Stimulated activated CD8-positive, alpha-beta memory T cell treated with anti-CD3 and anti-CD28 coated beads, Interleukin-4, amount 100 ng/mL, for 48 hours (primary cell): ENCODE results near the gene SP4.

Source experiments
- DNase-seq: peaks from one replicate; pipeline ENCODE4 v3.0.0-alpha.2; 2020

The SP4 gene

DNA sequence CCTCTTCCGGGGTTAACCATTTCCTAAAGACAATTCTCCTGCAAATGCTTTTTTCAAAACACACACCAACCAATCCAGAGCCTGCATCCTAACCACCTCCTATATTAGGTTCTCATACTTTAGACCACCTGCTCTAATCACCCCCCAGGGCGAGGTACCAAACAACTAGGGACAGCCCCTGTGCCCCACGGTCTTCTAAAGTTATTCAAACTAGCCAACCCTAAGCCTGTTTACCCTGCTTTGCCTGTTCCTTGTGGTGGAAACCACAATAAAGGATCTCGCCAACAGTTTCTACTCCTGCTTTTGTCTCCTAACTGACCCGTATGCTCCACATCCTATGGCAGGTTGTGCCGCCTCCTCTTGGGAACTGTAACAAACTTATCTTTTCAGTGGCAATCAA lies 21.1 kb downstream of the SP4 start:
- no peak for DNase-seq

DNA sequence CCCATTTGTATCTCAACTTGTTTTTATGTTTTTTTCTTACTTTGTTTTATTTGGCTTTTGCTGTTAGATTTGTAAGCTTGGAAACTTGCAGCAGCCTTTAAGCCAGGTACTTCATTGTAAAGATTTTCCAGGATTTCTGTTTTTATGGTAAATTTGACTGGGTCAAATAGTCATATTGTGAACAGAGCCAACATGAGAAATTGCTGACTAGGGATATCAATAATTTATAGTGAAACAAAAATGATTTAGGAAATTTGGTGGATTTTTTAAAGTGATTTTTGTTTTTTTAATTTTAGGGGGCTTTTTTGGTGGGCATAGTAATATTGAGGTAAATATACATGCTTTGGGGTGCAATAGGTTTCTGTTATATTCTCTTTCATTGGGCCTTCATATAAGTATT lies 22.2 kb downstream of the SP4 start:
- DNase-seq = no peak

DNA sequence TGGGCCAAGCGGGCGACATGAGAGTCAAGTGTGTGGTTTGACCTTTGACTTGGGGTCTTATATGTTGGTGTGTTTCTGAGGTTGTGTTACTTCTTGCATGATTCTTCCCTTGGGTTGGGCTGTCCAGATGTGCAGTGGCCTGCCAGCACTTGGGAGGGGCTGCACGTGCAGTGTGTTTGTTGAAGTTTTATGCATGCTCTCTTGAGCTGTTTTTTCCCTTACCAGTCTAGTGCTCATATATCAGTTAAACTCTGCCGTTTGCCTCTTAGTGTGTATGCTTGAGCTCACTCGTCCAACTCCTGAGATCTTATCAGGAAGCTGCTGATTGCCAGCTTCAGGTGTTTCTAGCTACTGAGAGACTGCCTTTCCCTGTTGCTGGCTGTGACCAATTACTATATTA lies 23.1 kb downstream of the SP4 start:
- DNase-seq = no peak

DNA sequence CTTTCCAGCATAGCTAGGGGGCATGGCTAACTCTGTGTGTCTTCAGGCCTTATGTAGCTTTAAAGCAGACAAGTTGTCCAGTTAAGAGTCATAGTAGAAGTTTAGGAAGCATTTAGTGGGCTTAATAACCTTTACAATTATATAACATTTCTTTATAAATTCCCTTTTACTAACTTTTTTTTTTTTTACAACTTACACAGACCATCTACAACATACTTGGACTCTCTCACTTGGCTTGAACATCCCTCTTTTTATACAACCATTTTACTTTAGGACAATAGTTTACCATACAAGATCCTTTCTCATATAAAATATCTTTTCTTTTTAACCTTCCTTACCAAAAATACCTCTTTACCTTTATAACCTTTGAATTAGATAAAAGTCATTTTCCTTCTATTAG lies 26.3 kb downstream of the SP4 start:
- DNase-seq = no peak

DNA sequence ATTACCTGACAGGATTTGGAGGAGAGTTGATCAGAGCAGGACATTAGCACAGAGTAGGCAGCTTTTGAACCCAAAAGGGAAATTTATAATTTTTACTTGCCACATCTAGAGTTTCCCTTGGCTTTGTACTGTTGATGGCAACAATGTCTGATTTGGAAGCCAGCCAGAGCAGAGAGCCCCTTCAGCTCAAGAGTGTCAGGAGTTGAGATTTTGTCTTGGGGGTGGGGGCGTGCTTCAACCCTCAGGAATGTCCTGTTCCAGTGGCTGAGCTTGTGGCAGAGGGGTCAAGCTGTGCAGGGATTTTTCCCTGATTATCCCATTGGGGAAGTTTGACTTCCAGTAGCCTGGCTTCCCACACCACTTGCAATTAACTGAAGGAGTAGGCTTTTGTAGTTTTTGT lies 27.0 kb downstream of the SP4 start:
- DNase-seq = no peak

DNA sequence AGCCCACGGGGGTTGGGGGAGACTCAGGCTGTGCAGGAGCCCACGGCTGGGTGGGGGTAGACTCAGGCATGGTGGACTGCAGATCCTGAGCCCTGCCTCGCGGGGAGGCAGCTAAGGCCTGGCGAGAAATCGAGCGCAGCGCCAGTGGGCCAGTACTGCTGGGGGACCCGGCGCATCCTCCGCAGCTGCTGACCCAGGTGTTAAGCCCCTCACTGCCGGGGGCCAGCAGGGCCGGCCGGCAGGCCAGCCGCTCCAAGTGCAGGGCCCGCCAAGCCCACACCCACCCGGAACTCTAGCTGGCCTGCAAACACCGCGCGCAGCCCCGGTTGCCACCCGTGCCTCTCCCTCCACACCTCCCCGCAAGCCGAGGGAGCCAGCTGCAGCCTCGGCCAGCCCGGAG lies 33.4 kb downstream of the SP4 start:
- no peak for DNase-seq

DNA sequence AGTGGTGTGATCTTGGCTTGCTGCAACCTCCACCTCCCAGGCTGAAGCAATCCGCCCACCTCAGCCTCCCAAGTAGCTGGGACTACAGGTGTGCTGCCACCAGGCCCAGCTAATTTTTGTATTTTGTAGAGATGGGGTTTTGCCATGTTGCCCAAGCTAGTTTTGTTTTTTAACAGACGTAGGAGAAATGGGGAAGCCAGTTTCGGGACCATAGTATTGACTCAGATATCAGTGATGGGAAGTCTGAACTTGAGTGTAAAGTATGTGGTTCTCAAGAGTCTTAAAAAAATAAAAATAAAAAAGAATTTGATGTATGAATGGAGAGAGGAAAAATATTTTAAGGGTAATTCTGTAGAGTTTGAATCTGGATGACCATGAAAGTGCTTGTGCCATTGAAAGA lies 34.2 kb downstream of the SP4 start:
- DNase-seq = no peak

DNA sequence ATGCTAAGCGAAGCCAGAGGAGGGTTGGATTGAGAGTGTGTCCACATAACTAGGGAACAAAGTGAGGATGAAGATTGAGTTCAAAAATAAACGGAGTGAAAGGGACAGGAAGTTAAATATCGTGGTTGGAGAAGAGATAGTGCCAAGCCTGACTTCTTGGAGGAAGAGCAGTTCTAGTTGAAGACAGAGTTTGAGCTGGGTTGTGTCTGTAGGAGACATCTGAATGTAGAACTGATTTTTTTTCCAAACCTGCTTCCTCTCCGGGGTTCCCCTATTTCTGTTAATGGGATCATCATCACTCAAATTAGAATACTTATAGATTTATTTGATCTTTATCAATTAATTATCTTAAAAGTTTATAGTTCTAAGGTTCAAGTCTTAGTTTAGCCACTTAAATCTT lies 35.6 kb downstream of the SP4 start:
- DNase-seq = no peak

DNA sequence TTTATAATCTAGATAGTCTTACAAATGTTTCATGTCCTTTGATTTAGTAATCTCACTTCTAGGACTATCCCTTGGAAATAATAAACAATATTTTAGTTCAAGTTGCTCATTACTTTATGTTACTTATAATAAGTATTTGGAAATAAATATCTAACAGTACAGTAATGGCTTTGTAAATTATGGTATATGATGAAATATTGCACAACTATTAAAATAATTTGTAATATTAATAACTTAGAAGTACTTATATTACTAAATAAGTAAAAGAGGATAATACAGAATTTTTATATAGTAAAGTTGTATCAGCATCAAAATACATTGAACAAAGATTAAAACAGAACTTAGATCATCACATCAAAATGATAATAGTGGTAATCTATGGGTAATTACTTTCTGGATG lies 41.1 kb downstream of the SP4 start:
- DNase-seq = no peak

DNA sequence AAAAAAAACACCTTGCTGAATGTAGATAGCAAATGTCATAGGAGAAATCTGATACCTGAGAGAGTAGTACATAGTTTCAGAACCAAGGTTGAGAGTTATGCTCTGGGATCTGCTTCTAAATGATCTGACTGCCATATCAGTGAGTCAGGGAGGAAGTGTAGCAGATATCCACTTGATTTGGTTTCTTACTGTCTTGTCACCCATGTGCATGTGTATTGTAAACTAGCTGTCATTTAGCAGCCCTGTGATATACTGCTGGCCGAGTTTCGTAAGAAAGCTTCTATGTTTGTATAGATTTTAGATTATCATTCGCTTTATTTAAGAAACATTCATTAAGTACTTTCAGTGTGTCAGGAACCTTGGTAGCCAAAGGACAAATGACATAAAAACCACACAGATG lies 42.0 kb downstream of the SP4 start:
- DNase-seq = no peak

DNA sequence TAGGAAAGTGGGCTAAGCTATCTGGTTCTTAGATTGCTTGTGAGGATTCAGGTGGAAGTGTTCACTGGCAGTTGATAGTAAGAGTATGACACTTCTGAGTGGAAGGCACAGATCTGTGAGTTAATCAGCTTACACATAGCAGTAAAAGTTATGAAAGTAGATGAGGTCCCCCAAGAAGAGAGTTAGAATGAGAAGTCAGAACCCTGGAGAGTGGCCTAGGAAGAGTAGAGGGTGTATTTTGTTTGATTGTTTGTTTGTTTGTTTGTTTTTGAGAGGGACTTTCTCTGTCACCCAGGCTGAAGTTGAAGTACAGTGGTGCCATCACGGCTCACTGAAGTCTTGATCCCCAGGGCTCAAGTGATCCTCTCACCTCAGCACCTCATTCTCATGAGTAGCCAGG lies 44.1 kb downstream of the SP4 start:
- DNase-seq = no peak

DNA sequence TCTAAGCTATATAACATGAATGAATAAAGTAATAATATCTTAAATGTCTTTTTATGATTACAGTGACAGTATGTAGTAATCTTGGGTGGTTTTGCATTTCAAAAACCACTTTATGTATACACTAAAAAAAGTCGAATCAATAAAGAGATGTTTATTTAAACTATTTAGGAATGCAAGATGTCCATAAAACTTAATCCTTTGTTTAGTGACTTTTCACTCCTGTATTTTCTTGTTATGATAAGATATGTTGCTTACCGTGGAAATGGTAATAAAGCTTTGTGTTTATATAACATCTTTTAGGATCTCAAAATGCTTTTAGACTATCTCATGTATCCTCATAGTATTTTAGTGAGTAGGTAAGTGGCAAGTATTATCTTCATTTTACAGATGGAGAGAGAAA lies 48.5 kb downstream of the SP4 start:
- DNase-seq = no peak

DNA sequence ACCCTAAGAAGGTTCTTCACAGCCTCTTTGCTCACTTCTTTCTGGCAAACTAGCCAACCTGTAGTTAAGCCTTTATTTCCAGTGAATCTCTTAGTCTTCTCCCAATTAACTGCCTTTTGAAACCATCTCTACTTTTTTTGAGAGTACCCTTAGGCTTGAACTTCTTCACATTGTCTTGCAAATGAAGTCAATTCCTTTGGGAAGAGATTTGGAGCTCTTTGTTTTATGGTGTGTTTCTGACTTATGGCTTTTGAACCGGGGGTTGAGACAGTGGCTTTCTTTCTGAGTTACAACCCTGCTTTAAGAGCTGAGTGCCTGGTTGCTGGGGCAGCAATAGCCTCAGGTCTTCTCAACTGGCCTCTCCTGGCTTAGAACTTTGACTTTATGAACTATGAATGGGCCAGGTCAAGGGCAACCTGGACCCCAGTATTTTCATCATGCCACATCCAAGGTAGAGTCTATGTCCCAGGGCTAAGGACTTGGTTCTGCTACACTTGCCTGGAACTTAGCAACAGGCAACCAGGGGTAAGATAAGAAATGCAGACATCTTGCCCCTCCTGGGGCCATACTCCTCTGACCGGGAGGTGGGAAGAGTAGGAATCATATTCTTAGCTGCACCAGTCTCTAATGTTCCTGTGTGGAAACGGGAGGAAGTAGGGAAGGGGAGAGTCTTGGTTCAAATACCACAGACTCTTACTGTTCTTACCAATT lies 53.0 kb downstream of the SP4 start:
- DNase-seq = no peak

DNA sequence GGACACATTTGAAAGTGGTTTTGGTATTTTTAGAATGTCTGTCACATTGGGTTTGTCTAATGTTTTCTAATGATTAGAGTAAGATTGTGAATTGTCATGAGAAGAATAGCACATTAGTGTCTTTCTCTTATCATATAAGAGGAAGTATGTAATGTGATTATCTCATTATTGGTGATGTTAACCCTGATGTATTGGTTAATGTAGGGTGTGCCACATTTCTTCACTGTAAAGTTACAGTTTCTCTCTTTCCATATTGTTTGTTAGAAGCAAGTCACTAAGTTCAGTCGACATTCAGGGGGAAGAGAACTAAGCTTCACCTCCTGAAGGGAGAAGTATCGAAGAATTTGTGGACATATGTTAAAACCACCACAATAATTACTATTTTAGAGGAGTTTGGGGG lies 58.6 kb downstream of the SP4 start:
- DNase-seq = no peak

DNA sequence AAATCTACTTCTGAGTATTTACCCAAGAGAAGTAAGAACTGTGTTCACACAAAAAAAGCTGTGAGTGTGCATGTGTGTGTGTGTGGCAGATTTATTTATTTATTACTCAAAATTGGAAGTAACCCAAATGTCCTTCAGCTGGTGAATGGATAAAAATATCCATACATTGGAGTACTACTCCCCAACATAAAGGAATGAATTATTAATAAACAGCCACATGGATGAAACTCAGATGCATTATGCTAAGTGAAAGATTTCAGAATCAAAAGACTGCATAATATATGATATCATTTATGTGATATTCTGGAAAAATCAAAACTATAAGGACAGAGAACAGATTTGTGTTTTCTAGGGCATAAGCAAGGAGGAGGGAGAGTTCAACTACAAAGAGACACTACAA lies 67.8 kb downstream of the SP4 start:
- DNase-seq = no peak

DNA sequence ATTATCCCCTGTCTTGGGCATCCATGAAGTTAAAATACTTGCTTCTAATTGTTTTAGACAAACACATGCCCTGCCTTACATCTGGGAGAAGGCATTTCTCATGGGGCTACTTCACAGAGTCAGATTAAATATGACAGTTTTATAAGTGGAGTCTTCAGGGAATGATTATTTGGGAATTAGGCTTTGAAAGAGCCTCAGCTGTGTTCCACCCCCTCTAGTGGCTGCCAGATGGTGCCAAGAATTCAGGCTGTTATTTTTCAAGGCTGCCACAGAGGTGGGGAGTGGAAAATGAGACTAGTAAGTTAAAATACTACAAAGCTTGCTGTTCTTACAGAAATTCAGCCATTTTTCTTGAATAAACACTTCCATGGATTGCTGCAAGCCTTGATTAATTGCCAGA lies 69.2 kb downstream of the SP4 start:
- DNase-seq = no peak

DNA sequence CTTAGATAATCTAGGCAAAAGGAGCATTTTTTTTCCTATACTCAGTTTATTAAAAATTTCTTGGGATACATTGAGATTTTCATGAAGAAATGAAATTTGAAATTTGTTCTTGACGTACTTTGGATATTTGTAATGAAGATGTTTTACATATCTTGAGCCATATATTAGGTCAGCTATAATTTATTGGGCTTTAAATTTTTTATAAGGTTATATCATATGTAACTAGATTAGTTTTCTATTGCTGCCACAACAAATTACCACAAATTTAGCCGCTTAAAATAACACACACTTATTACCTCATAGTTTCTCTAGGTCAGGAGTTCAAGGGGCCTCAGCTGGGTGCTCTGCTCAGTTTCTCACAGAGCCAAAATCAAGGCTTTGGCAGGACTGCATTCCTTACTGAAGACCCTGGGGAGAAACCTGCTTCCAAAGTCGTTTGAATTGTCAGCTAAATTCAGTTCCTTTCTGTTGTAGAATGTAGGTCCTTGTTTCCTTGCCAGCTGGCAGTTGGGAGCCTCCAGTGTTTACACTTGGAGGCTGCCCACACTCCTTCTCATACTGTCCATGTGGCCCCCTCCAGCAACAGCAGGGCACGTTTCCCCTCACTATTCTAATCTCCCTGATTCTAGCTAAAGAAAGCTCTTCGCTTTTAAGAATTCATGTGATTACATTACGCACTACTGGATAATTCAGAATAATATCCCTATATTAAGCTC lies 72.4 kb downstream of the SP4 start:
- DNase-seq = no peak

DNA sequence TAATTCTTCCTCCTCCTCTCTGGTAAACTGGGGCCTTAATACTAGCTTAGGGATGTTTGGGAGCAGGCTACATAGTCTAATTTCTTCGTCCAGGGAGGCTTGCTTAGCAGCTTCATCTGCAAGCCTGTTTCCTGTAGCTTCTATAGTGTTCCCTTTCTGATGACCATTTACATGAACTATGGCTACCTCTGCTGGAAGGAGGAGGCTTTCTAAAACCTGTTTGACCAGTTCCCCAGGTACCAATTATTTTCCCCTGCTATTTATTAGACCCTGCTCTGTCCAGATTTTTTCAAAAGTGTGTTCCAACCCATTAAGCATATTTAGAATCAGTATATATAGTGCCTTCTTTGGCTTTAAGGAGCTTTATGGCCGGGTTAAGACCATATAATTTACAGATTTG lies 76.1 kb downstream of the SP4 start:
- no peak for DNase-seq

DNA sequence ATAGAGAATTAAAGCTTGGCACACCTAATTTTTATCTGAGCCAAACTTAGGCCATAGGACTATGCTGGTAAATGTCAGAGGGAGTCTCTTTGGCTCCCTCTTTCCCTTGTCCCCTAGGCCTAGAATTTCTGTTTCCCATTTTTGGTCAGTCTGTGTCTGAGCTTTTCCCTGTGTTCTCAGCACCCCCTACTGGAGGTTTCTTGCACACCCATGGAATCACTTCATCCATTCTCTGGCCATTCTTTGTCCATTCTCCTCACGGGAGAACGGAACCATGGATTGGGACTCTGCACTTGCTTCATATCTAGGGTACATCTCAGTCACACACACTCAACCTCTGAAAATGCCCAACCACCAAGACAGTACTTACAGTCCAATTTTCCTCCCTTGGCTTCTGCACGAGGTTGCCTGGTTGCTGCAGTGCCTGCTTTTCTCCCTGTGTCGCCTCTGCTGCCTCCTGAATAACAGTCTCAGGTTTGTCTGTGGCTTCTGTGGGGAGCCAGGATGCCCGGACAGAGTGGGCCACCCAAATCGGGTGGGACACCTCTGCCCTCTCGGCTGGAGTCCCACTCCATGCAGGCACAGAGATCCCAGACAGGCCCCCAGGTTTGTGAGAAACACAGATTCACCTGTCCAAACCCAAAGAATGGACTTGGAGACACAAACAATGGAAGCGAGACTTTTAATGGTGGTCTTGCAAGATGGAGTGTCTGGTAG lies 79.9 kb downstream of the SP4 start:
- DNase-seq = peak; percentile 53

DNA sequence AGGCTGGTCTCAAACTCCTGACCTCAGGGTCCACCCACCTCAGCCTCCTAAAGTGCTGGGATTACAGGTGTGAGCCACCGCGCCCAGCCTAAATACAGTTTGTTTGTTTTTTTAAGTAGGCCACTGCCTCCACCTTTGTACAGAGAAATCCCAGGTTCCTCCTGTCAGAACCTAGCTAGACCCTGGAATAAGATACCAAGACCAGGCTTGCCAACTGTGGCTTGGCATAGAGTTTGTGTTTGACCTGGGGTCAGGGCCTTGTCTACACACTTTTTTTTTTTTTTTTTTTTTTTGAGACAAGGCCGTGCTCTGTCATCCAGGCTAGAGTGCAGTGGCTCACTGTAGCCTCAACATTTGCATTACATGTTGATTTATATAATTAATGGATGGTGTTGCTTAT lies 80.7 kb downstream of the SP4 start:
- DNase-seq = no peak

DNA sequence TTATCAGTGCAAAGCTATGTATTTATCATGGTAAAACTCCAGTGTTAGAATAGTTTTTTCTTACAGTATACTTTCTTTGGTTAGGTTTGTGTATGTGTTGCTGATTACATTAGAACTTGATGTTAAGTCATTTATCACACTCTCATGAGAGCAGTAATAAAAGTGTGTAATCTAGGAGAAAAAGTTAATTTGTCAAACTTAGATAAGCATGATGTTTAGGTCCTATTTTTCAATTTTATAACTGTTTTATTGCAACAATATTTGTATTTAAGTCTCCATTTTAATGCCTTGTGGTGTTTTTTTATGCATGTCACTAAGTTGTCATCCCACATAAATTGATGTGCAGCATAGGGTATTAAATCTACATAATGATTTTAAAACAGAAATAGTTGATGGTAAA lies 86.2 kb downstream of the SP4 start:
- DNase-seq = no peak

DNA sequence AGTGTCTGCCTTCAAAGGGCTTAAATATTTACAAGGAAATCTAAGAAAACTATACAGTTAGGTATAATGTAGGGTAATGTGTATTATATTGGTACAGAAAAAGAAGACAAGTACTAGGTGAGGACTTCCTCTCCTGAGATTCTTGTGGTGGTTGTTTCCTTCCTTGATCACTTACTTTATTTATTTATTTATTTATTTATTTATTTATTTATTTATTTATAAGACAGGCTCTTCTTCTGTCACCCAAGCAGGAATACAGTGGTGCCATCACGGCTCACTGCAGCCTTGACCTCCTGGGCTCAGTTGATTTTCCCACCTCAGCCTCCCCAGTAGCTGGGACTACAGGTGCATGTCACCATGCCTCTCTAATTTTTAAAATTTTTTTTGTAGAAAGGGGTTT lies 96.8 kb downstream of the SP4 start:
- DNase-seq = no peak

DNA sequence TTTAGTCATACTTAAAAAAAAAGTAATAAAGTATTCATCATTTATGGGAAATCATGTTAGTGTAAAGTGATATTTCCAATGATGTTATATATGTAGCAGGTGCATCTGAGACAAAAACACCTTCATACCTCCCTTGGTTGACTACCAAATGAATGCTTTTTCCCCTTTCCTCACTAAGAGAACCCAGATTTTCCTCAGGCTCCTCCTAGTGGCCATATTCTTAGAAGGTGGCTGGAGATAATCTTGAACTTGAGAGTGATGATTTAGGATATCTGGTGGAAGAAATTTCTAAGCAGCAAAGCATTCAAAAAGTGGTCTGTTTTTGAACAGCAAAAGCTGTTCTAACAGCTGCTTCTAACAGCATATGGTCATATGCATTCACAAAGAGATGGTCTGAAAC lies 98.1 kb downstream of the SP4 start:
- no peak for DNase-seq

DNA sequence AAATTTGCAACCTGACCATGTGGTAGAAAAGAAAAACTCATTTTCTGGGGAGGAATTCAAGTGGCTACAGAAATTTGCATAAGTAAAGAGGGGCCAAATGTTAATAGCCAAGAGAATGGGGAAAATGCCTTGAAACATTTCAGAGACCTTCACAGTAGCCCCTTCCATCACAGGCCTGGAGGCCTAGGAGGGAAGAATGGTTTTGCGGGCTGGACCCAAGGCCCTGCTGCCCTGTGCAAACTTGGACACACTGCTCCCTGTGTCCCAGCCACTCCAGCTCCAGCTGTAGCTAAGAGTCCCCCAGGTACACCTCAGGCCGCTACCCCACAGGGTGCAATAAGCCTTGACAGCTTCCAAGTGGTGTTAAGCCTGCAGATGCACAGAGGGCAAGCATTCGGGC lies 98.6 kb downstream of the SP4 start:
- DNase-seq = no peak
